Measurements from ENCODE around the gene GBGT1. TPM values are rescaled to one million over a fixed set of nuclear protein-coding genes. Genes with fewer than 3 reads are reported as not detected.

Gene GBGT1
- total RNA-seq, 1 experiment from 2014 or later, result 6.8 TPM

- no peak for DNase-seq
- no peak overlapping the region for H3K4me3 ChIP-seq (ENCODE audit: insufficient read depth, low read depth, low read length)
- H3K36me3 ChIP-seq (replicated peaks; ENCODE audit: control insufficient read depth, insufficient read depth, low read length), result no peaks in the 10 kb centered on the region
- H3K27me3 ChIP-seq (ENCODE audit: control insufficient read depth, insufficient read depth, low read length), result peaks cover 11% of the 10 kb centered on the region
These were observed 40.6 kb downstream of the GBGT1 start for GRCh38 chr9:133122935-133123611.

DNA sequence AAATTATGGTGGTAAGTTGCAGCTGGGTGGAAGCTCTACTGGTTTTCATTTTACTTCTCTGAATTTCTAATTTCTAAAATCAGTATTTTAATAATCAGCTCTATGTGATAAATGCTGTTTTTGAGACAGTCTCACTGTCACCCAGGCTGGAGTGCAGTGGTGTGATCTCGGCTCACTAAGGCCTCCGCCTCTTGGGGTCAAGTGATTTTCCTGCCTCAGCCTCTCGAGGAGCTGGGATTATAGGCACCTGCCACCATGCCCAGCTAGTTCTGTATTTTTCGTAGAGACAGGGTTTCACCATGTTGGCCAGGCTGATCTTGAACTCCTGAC is 41.1 kb downstream of the GBGT1 start:
- Histone ChIP-seq H3K36me3 (replicated peaks; ENCODE audit: control insufficient read depth, insufficient read depth, low read length) (no peaks in the 10 kb centered on the region), H3K27me3 (ENCODE audit: control insufficient read depth, insufficient read depth, low read length) (peaks cover 11% of the 10 kb centered on the region), H3K4me3 (ENCODE audit: insufficient read depth, low read depth, low read length) (no peak overlapping the region)
- DNase-seq, result no peak

DNA sequence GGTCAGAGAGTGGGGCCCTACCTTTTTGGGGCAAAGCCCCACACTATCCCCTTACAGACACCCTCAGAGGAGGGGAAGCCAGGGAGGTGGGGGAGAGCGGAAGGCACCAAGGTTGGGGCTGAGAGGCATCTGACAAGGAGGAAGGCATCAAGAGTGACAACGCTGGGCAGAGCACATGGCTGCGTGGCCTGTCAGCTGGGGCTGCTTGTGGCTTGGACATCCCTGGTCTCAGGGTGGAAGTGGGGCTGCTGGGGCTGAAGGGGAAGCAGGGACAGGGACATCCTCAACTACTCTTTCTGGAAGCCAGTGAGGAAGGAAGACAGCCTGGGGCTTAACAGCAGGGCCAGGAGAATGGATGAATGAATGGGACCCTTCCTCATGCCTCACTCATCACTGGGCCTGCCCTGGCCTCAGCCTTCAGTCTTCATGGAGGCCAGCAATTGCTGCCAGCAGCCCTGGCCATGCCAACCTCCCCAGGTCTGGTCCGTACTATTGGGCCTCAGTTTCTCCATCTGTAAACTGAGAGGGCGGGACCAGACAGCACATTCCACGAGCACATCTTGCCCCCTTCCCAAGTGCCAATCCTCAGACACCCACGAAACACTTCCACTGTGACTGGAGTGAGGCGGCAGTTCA is 41.7 kb downstream of the GBGT1 start:
- peaks cover 11% of the 10 kb centered on the region for H3K27me3 ChIP-seq (ENCODE audit: control insufficient read depth, insufficient read depth, low read length)
- H3K36me3 ChIP-seq (replicated peaks; ENCODE audit: control insufficient read depth, insufficient read depth, low read length), result no peaks in the 10 kb centered on the region
- no peak for DNase-seq

GRCh38 chr9:133121198-133121914 is 42.4 kb downstream of the GBGT1 start, which contains the start of gene RALGDS:
Gene RALGDS, minus strand, starts transcription at chr9:133121240. Its CDS starts 86 bp downstream, at chr9:133121154.
- Histone ChIP-seq H3K27me3 (ENCODE audit: control insufficient read depth, insufficient read depth, low read length) (peaks cover 11% of the 10 kb centered on the region), H3K4me3 (ENCODE audit: insufficient read depth, low read depth, low read length) (peak within 1 kb of the TSS; percentile 62), H3K36me3 (replicated peaks; ENCODE audit: control insufficient read depth, insufficient read depth, low read length) (no peaks in the 10 kb centered on the region)
- DNase-seq, result peak; percentile 100

More for the DNA sequence above, 41.7 kb downstream of the GBGT1 start:
- no peak overlapping the region for H3K4me3 ChIP-seq (ENCODE audit: insufficient read depth, low read depth, low read length)

GRCh38 chr9:133120501-133121197 is 43.1 kb downstream of the GBGT1 start:
- peak; percentile 86 for DNase-seq
- Histone ChIP-seq H3K27me3 (ENCODE audit: control insufficient read depth, insufficient read depth, low read length) (peaks cover 11% of the 10 kb centered on the region), H3K36me3 (replicated peaks; ENCODE audit: control insufficient read depth, insufficient read depth, low read length) (no peaks in the 10 kb centered on the region), H3K4me3 (ENCODE audit: insufficient read depth, low read depth, low read length) (peak overlapping the region; percentile 62)

GRCh38 chr9:133119846-133120500 is 43.7 kb downstream of the GBGT1 start:
- peak overlapping the region; percentile 62; the same call in 1 of the 2 replicates for H3K4me3 ChIP-seq (ENCODE audit: insufficient read depth, low read depth, low read length)
- DNase-seq, result peak; percentile 75

GRCh38 chr9:133119103-133119845 is 44.4 kb downstream of the GBGT1 start:
- H3K36me3 ChIP-seq (replicated peaks; ENCODE audit: control insufficient read depth, insufficient read depth, low read length), result no peaks in the 10 kb centered on the region
- H3K4me3 ChIP-seq (ENCODE audit: insufficient read depth, low read depth, low read length), result no peak overlapping the region
- DNase-seq, result peak; percentile 76
- H3K27me3 ChIP-seq (ENCODE audit: control insufficient read depth, insufficient read depth, low read length), result peaks cover 11% of the 10 kb centered on the region

More at GRCh38 chr9:133119846-133120500, 43.7 kb downstream of the GBGT1 start:
- Histone ChIP-seq H3K27me3 (ENCODE audit: control insufficient read depth, insufficient read depth, low read length) (peaks cover 11% of the 10 kb centered on the region), H3K36me3 (replicated peaks; ENCODE audit: control insufficient read depth, insufficient read depth, low read length) (no peaks in the 10 kb centered on the region)

DNA sequence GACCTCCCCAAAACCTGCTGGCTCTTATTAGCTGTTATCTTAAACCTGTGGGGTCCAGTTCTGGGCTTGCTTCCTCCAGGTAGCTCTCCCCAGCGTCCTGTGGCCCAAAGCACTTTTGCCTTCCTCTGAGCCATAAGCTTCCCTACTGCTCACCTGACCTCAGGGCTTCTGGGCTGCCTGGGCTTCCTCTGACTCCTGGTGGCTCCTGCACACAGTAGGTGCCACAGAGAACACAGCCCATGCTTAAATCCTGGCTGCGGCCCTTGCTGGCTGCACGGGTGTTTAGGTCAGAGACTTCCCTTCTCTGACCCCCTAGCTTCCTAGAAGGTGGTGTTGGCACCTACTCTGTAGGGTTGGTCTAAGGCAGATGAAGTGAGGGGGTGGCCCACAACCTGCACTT is 45.1 kb downstream of the GBGT1 start:
- Histone ChIP-seq H3K36me3 (replicated peaks; ENCODE audit: control insufficient read depth, insufficient read depth, low read length) (no peaks in the 10 kb centered on the region), H3K4me3 (ENCODE audit: insufficient read depth, low read depth, low read length) (no peak overlapping the region), H3K27me3 (ENCODE audit: control insufficient read depth, insufficient read depth, low read length) (peaks cover 11% of the 10 kb centered on the region)
- DNase-seq, result no peak

DNA sequence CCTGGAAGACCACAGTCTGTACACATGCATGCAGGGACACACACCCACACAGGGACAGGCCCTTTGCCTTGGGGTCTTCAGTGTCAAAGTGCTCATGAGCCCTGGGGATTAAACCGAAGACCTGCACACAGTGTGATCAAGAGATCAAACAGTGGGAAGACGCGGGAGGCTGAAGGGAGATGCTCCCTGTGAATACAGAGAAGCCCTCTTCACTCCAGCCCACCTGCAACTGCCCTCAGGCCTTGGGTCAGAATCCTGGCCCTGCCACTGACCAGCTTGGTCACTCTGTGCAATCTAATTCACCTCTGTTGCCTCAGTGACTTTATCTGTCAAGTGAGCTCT is 45.6 kb downstream of the GBGT1 start:
- Histone ChIP-seq H3K4me3 (ENCODE audit: insufficient read depth, low read depth, low read length) (no peak overlapping the region), H3K36me3 (replicated peaks; ENCODE audit: control insufficient read depth, insufficient read depth, low read length) (no peaks in the 10 kb centered on the region), H3K27me3 (ENCODE audit: control insufficient read depth, insufficient read depth, low read length) (peaks cover 11% of the 10 kb centered on the region)
- no peak for DNase-seq

DNA sequence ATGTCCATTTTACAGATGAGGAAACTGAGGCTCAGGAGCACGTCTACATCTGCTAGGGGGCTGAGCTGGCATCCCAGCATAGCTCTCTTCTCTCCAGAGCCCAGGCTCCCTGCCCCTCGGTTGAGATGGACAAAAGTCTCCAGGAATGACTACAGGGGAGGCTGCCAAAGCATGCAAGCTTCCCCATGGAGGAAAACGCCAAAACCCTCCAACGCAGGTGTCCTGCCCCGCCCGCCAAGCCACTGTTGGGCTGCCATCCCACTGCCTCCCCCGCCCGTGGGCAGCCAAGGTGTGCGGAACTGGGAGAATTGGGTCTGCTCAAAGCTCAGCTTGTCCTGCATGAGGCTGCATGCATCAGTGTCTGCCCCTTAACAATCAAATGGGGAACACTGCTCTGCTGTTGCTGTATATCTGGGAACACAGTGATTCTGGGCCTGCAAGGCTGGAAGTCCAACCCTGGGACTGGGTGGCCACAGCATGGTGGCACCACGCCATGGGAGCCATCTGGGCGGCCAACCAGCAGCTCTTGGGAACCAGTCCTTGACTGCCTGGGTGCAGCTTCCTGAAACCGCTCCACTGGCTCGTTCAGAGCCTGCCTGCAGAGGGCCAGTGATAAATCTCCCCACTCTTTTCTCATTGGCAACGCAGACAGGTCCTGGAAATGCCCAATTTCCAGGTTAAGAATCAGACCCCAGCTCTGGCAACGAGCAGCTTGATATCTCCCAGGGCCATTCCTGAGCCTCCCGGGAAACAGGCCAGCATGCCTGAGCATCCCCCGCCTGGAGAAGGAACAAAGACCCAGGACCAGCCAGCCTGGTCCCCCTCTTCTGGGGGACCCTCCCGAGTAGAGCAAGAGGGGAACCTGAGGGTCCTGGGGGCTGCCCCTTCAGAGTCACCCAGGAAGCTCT is 46.2 kb downstream of the GBGT1 start:
- H3K27me3 ChIP-seq (ENCODE audit: control insufficient read depth, insufficient read depth, low read length), result peaks cover 11% of the 10 kb centered on the region
- no peak overlapping the region for H3K4me3 ChIP-seq (ENCODE audit: insufficient read depth, low read depth, low read length)
- DNase-seq, result no peak
- H3K36me3 ChIP-seq (replicated peaks; ENCODE audit: control insufficient read depth, insufficient read depth, low read length), result no peaks in the 10 kb centered on the region

DNA sequence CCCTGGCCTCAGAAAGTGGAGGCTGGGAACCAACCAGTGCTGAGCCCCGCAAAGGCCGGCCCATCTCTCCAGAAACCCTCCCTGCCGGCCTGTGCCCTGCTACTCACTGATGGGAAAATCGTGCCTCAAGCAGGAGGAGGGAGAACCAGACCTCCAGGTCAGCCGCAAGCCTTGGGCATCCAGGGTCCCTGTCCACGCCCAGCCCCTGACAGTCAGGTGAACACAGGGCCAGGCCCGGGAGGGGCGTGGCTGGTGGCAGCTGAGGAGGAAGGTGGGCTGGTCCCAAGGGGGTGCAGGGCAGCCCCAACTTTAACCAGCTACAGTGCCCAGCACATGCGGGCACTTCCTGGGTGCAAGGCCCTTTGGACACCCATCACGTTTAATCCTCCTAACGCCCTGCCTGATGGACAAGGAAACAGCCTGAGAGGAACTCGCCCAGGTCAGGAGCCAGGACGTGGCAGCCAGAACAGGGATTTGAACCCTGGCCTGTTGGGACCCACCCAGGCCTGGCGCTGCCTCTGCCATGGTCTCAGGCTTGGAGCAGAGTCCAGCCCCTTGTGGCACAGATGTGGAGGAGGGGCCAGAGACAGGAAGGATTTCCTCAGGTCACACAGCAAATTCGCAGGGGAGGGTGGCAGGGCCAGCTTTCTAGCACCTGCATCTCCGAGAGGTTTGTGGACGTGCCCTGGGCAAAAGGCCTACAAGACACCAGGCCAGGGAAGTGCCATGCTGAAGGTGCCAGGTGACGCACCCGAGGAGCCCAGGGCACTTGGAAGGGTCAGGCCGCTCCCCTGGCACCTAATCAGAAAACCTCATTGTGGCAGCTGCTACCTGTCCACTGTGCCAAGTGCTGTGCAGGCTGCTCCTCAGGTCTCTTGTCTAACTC is 47.1 kb downstream of the GBGT1 start:
- H3K27me3 ChIP-seq (ENCODE audit: control insufficient read depth, insufficient read depth, low read length), result peaks cover 11% of the 10 kb centered on the region
- H3K36me3 ChIP-seq (replicated peaks; ENCODE audit: control insufficient read depth, insufficient read depth, low read length), result no peaks in the 10 kb centered on the region
- DNase-seq, result no peak
- H3K4me3 ChIP-seq (ENCODE audit: insufficient read depth, low read depth, low read length), result no peak overlapping the region

- peaks cover 11% of the 10 kb centered on the region for H3K27me3 ChIP-seq (ENCODE audit: control insufficient read depth, insufficient read depth, low read length)
- H3K4me3 ChIP-seq (ENCODE audit: insufficient read depth, low read depth, low read length), result no peak overlapping the region
- no peaks in the 10 kb centered on the region for H3K36me3 ChIP-seq (replicated peaks; ENCODE audit: control insufficient read depth, insufficient read depth, low read length)
- peak; percentile 61 for DNase-seq
These were observed 47.9 kb downstream of the GBGT1 start for GRCh38 chr9:133115604-133116345.
